Measurements from ENCODE around the gene AP1S1.
"Not testable (repeated sequence)": the region's sequence is repeated elsewhere in the genome, so short reads cannot be mapped to it uniquely, and the experiment has no call there.

The AP1S1 gene

DNA sequence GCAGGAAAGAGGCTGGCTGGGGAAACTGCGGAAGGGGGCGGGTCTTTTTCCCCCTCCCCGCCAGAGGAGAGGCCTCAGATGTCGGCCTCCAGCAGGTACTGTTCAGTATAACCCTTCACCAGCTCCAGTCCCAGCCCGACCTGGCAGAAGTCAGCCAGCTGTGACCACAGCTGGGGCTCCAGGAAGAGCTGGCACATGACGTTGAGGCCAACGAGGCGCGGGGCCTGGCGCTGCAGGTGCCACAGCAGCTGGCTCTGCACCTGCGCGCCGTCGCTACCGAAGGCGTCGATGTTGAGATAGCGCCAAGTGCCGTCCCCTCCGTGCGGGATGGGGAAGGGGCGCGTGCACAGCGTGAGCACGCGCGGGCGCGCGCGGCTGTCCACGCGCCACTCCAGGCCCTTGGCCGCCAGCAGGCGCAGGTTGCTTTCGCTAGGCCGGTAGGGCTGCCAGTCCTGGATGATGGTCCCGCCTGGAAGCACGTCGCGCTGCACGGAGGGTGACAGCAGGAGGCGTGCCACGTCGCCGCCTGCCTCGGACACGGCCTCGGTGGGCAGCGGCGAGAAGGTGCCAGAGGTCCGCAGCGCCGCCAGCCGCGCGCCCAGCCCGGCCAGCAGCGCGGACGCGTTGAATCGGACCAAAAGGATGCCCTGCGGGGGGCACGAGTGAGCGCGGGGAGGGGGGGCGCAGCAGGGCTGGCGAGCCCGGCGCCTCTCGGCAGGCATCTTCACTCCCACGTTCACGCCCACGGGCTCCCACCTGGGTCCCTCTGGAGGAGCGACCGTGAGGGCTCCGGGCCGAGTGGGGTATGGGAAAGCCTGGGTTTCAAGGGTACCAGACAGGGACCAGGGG is 18.0 kb downstream of the AP1S1 start:
- DNase-seq: no peak

GRCh38 chr7:101172854-101173751 is 18.8 kb downstream of the AP1S1 start:
- DNase-seq: peak; percentile 65

DNA sequence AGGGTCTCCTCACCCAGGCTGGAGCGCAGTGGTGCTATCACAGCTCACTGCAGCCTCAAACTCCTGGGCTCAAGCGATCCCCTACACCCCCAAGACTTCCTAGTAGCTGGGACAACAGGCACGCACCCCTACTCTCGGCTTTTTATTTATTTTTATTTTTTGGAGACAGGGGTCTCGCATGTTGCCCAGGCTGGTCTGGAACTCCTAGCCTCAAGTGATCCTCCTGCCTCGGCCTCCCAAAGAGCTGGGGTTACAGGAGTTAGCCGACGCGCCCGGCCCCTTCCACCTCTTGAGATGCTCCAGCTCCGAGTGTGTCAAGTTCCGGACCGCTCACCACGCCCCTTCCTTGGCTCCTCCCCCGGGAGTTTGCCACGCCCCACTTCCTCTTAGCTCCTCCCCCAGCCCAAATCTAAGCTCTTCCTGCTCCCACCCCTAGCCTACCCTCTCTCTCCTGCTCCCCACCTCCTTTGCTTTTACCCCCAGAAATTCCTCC is 19.5 kb downstream of the AP1S1 start:
- DNase-seq: no peak

GRCh38 chr7:101174322-101174854 is 20.1 kb downstream of the AP1S1 start:
- no peak for DNase-seq

GRCh38 chr7:101175664-101176063 is 21.4 kb downstream of the AP1S1 start:
- DNase-seq: no peak

DNA sequence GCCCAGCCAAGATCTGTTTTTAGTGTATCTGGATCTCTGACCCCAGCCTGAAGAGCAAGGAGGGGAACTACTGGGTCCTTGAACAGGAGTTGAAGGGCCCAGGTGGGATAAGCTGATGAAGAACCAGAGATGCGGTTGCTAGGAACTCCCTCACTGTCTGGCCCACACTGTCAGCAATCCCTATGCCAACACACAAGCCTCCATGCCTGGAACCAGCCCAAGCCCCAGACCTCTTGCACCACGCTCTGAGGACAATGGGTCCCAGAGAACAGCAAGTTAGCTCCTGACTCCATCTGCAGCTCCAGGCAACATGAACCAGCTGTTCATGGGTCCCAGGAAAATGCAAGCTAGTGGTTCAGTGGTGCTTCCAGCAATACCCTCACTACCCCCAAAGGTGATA is 23.4 kb downstream of the AP1S1 start:
- DNase-seq: no peak

GRCh38 chr7:101179117-101179516 is 24.8 kb downstream of the AP1S1 start:
- DNase-seq: no peak

DNA sequence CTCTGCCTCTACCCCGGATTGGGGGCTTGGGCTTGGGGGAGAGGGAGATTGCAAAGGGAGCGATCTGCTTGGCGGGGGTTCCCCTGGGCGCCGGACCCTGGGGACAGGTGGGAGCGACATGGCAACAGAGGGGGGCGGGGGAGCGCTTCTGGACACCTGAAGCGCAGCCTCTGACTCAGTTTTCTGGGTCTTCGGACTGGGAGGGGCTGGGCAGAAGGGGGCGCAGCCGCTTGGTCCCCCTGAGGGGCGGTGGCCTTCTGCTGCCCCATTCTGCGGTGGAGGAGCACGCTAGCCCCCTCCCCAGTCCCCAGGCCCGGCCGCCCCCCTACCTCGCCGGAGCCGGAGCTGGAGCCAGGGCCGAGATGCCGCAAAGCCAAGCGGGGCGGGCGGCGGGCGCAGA is 25.4 kb downstream of the AP1S1 start:
- no peak for DNase-seq

- DNase-seq: no peak
These were observed 26.0 kb downstream of the AP1S1 start, which contains the start of gene NAT16 for GRCh38 chr7:101180130-101180755. Gene NAT16 (minus strand): TSS chr7:101180293. CDS start chr7:101174807, 5,486 bp downstream.

DNA sequence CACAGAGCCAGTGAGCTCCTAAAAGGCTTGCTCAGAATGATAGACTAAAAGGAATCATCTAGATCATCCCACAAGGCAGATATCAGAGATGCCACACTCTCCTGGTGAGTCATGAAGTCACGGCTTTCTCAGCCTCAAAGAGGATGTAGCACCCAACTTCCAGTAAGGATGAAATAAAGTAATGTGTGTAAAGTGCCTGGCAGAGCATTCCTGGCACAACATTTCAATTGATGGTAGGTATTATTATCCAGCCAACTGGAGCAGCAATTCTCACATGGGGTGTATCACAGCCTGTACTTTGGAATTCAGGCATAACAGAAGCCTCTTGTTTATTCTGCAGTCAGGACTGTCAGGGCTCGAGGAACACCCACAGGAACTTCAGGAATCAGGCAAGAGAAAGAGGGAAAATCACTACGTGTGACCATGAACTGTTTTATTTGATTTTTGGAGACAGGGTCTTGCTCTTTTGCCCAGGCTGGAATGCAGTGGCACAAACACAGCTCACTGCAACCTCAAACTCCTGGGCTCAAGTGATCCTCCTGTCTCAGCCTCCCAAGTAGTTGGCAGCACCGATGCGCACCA is 31.1 kb downstream of the AP1S1 start:
- no peak for DNase-seq

GRCh38 chr7:101186194-101186593 is 31.9 kb downstream of the AP1S1 start:
- no peak for DNase-seq

DNA sequence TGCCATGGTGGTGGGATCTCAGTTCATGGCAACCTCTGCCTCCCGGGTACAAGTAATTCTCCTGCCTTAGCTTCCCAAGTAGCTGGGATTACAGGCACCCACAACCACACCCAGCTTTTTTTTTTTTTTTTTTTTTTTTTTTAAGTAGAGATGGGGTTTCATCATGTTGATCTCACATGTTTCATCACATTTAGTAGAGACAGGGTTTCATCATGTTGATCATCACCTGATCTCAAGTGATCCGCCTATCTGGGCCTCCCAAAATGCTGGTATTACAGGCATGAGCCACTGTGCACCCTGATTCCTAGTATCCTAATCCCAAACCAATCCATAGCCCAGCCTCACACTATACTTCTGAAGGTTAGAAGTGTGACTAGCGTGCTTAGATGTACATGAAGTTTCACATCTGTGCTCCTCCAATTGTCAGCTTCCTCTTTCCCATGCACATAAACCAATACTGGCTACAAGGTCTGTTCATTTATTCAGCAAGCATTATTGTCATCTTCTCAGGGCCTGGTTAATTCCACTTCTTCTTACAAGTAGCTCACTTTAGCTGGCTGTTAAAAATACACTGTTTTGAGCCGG is 32.7 kb downstream of the AP1S1 start:
- DNase-seq: no peak

- no peak for DNase-seq
These were observed 34.8 kb downstream of the AP1S1 start for GRCh38 chr7:101189109-101189508.

- DNase-seq: no peak
These were observed 41.6 kb downstream of the AP1S1 start for GRCh38 chr7:101195884-101196283.

- DNase-seq: no peak
These were observed 43.7 kb downstream of the AP1S1 start for GRCh38 chr7:101197991-101198390.

DNA sequence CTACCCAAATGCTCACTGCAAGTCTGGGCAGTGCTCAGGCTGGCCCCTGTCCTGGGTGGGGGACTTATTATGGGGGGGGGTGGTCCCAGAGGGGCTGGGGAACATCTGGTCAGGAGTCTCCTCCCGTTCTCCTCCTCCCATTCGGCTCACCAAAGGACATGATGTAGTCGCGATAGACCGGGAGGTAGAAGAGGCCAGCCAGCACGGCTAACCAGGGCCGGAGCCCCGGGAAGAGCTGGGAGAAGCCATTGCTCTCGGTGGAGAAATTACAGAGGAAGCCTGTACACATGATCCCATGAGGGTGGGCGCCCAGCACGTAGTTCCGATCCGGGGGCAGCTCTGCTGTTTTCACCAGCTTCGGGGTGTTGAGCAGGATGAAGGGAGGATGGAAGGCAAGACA is 44.2 kb downstream of the AP1S1 start:
- DNase-seq: no peak

DNA sequence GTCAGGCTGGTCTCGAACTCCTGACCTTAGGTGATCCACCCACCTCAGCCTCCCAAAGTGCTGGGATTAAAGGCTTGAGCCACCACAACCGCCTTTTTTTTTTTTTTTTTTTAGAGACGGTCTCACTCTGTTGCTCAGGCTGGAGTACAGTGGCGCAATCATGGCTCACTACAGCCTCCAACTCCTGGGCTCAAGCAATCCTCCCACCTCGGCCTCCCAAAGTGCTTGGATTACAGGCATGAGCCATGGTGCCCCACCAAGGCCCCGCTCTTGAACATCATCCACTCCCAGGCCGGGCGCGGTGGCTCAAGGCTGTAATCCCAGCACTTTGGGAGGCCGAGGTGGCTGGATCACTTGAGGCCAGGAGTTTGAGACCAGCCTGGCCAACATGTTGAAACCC is 45.2 kb downstream of the AP1S1 start:
- DNase-seq: not testable (repeated sequence)

DNA sequence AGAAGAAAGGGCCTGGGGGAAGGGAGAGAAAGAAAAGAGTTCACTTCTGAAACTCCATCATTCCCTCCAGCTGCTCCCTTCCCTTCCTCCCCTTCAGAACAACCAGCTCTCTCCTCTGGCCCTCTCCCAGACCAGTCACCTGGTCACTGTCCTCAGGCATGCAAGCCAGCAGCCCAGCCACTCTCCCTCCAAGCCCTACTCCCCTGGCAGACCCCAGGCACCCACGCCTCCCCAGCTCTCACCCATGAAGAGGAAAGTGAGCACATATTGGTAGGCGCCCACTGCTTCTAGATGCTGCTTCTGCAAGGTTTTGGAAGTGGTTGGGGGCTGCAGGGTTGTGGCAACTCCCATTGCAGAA is 46.2 kb downstream of the AP1S1 start:
- no peak for DNase-seq

GRCh38 chr7:101200862-101201599 is 46.8 kb downstream of the AP1S1 start, which contains the start of gene MOGAT3:
Gene MOGAT3 (minus strand): TSS chr7:101201036. CDS start chr7:101200854, 182 bp downstream.
- no peak for DNase-seq

DNA sequence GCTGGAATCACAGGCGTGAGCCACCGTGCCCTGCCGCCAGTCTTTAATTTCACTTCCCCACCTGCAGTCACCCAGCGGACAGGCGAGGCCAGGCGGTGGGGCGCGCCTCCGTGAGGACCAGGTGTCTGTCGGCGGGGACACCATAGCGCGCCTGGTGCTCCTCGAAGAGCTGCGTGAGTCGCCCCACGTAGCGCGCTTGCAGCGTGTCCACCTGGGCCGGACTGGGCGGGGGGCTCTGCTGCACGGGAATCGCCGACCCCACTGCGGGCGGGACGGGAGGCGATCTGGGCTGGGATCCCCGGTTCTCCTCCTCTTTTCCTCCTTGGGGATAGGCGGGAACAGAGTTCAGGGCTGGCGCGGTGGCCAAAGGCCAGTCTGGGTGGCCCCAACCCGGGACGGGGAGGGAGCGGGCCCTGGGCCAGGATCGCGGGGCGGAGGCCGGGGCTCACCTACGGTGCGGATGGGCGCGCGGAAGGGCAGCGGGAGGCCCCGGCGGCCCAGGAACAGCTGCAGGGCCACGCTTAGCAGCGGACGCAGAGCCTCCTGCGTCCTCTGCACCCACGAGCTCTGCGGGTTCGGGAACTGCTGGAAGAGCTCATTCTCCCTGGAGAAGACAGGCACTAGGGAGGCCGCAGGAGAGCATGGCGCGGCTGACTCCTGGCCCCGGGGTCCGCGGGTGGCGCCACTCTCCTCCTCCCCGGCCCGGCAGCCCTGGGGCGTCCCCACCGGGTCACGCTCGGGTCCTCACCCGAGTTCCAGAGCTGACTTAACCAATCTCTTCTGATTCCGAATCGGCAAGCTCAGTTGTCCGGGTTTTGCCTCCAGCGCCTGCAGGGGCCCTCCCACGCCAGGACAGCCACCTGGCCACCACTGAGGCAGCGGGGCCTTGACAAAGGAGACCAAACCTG is 47.7 kb downstream of the AP1S1 start:
- no peak for DNase-seq

Measured in DMS 273 treated with DMSO at 0.1 percent for 48 hours (cell line).